ENCODE data around the gene F2R.

F2R gene

DNA sequence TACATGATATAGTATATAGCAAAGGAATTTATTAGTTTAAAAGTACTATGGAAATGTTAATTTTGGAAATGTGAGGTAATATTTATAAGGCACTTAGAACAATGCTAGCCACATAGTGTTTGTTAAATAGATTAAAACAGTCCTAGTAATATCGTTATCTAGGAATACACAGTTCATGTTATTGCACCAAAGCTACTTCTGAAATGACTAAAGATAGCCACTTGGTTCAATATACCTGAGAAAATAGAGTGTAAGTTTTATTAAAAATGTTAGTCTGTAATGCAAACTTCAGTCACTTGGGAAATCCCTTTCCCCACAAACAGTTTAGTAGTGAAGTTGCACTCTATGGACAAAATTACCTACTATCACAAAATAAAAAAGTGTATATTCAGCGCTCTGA is 15.4 kb upstream of the F2R start:
- no peaks in the 10 kb centered on the region for H3K27me3 Mint-ChIP-seq
- no peak for ATAC-seq
- no peak overlapping the region for H3K27ac Mint-ChIP-seq
- H3K4me3 Mint-ChIP-seq = no peak overlapping the region
- no peaks in the 10 kb centered on the region for H3K9me3 Mint-ChIP-seq
- H3K4me1 Mint-ChIP-seq = no peaks in the 10 kb centered on the region
- no peaks in the 10 kb centered on the region for H3K36me3 Mint-ChIP-seq

DNA sequence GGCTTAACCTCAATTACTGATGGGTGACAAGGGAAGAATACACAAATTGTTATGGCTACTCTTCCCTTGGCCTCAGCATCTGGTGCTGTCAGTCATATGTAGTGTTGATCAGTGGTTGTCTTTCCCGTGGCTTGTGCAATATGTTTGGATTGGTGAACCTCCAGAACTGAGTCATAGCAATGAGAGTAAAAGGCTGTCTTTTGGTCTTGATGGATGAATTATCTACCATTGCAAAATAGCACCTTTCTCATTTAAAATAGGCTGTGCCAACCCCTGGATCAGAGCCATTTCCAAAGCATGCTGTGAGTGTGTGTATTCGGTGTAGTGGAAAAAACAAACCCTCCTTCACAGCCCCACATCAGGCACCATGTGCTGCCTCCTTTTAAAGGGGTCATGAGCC is 14.6 kb upstream of the F2R start:
- no peaks in the 10 kb centered on the region for H3K9me3 Mint-ChIP-seq
- no peak overlapping the region for H3K27ac Mint-ChIP-seq
- H3K27me3 Mint-ChIP-seq = no peaks in the 10 kb centered on the region
- no peaks in the 10 kb centered on the region for H3K4me1 Mint-ChIP-seq
- no peaks in the 10 kb centered on the region for H3K36me3 Mint-ChIP-seq
- ATAC-seq = no peak
- no peak overlapping the region for H3K4me3 Mint-ChIP-seq

- Mint-ChIP-seq H3K27me3 (no peaks in the 10 kb centered on the region), H3K36me3 (no peaks in the 10 kb centered on the region)
Measured at GRCh38 chr5:76703707-76704106, 12.2 kb upstream of the F2R start.

DNA sequence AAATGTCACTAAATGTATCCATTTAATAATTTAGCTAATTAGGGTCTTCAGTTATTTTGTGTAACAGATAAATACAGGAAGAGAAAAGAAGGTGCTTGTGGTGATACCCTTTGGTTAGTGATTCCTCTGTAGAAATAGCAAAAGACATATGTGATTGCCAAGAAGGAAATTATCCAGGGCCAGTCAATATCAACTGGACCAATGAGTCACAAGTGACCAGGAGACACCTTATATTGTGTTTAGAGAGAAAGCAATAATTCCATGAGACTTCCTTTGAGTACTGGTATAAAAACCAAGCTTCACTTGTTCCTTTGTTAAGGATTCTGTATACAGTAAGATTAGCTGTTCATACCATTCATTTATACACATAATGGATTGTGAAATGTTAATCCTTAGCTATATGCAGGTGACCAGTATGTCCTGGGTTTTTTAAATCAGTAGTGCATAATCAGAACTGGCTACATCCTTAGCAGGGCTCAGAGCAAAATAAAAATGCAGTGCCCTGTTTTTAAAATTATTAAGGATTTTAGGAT is 11.7 kb upstream of the F2R start:
- no peak for ATAC-seq
- Mint-ChIP-seq H3K36me3 (no peaks in the 10 kb centered on the region), H3K27ac (no peak overlapping the region), H3K4me1 (no peaks in the 10 kb centered on the region), H3K27me3 (no peaks in the 10 kb centered on the region), H3K4me3 (no peak overlapping the region), H3K9me3 (no peaks in the 10 kb centered on the region)

More at GRCh38 chr5:76703707-76704106, 12.2 kb upstream of the F2R start:
- Mint-ChIP-seq H3K27ac (no peak overlapping the region), H3K4me3 (no peak overlapping the region), H3K4me1 (no peaks in the 10 kb centered on the region), H3K9me3 (no peaks in the 10 kb centered on the region)
- ATAC-seq = no peak

DNA sequence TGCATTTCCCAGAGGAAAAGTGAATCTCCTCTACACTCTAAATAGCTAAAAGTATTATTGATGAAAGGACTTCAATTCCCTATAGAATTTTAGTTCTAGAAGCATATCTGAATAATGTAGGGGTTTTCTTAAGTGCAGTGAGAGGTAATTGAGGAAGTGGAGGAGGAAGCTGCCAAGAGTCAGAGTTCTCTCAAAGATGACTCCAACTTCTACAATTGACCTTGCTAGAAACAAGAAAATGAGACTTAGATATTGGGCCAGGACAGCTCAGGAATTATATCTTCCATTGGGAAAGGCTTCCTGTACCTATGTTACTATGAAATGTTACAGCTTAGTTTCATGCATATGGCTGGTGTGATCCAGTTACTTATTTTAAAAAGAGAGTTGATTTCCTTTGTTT is 10.4 kb upstream of the F2R start:
- no peak for ATAC-seq
- Mint-ChIP-seq H3K9me3 (no peaks in the 10 kb centered on the region), H3K36me3 (no peaks in the 10 kb centered on the region), H3K4me1 (no peaks in the 10 kb centered on the region), H3K27me3 (no peaks in the 10 kb centered on the region), H3K4me3 (no peak overlapping the region), H3K27ac (no peak overlapping the region)

DNA sequence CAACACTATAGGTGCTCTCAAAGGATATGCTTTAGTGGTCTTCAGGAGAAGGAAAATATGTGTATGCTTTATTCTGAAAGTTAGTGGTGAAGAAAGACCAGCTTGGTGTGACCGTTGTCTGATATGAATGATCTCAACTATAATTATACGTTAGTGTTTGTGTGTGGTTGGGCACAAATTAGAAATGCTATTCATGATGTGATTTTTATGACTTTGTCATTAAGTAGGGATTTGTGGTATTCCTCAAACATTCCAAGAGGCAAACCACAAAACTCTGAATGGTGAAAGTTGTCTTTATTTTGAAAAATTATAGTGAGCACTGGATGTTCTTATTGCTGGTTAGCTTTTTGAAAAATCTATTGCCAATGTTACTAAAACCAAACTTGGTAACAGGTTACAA is 6.2 kb upstream of the F2R start:
- no peak for ATAC-seq
- Mint-ChIP-seq H3K9me3 (peaks cover 3% of the 10 kb centered on the region), H3K27me3 (peaks cover 25% of the 10 kb centered on the region), H3K27ac (no peak overlapping the region), H3K4me3 (no peak overlapping the region), H3K4me1 (peaks cover 13% of the 10 kb centered on the region), H3K36me3 (no peaks in the 10 kb centered on the region)

DNA sequence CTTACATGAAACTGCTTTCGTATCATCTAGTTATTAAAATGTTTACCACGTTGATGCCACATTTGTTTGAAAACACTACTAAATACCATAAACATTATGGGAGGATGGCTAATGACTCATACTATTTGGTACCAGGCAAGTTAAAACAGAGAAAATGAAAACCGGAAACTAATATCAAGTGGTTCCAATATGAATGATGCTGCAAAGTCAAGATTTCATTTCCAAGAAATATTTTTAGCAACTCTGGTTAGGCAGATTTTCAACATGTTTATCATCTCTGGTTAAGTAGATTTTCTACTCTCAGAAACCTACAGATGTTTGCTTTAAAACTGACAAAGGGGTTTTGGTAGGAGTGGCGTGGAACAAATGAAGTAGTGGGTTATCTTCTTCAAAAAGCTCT is 4.9 kb upstream of the F2R start:
- Mint-ChIP-seq H3K27ac (no peak overlapping the region), H3K4me3 (no peak overlapping the region), H3K9me3 (peaks cover 3% of the 10 kb centered on the region), H3K4me1 (peaks cover 25% of the 10 kb centered on the region), H3K36me3 (no peaks in the 10 kb centered on the region), H3K27me3 (peaks cover 37% of the 10 kb centered on the region)
- no peak for ATAC-seq

GRCh38 chr5:76714751-76715485 is 1.0 kb upstream of the F2R start:
- ATAC-seq = no peak
- Mint-ChIP-seq H3K4me1 (peaks cover 36% of the 10 kb centered on the region), H3K9me3 (peaks cover 3% of the 10 kb centered on the region), H3K27me3 (peaks cover 69% of the 10 kb centered on the region), H3K36me3 (no peaks in the 10 kb centered on the region), H3K4me3 (peak overlapping the region; percentile 78), H3K27ac (no peak overlapping the region)

DNA sequence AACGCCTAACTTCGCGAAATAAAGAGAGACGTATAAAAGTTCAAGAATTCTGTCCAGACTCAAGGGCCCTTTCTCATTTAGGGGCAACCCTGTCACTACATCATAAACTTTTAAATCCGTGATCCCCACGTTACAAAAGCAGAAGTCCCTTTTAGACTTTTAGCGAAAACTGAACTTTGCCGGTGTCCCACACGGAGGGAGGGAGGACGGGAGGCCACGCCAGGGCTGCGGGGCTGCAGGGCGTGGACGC is 515 bp upstream of the F2R start:
- Mint-ChIP-seq H3K36me3 (no peaks in the 10 kb centered on the region), H3K9me3 (peaks cover 3% of the 10 kb centered on the region), H3K4me1 (peaks cover 36% of the 10 kb centered on the region), H3K4me3 (peak overlapping the region; percentile 78), H3K27me3 (peaks cover 69% of the 10 kb centered on the region), H3K27ac (no peak overlapping the region)
- ATAC-seq = peak; percentile 14

- ATAC-seq = no peak
- peaks cover 69% of the 10 kb centered on the region for H3K27me3 Mint-ChIP-seq
- H3K4me3 Mint-ChIP-seq = peak overlapping the region; percentile 78
- H3K9me3 Mint-ChIP-seq = peaks cover 3% of the 10 kb centered on the region
- H3K4me1 Mint-ChIP-seq = peaks cover 43% of the 10 kb centered on the region
- H3K36me3 Mint-ChIP-seq = no peaks in the 10 kb centered on the region
- no peak overlapping the region for H3K27ac Mint-ChIP-seq
Measured at GRCh38 chr5:76716456-76717157, 681 bp downstream of the F2R start.

DNA sequence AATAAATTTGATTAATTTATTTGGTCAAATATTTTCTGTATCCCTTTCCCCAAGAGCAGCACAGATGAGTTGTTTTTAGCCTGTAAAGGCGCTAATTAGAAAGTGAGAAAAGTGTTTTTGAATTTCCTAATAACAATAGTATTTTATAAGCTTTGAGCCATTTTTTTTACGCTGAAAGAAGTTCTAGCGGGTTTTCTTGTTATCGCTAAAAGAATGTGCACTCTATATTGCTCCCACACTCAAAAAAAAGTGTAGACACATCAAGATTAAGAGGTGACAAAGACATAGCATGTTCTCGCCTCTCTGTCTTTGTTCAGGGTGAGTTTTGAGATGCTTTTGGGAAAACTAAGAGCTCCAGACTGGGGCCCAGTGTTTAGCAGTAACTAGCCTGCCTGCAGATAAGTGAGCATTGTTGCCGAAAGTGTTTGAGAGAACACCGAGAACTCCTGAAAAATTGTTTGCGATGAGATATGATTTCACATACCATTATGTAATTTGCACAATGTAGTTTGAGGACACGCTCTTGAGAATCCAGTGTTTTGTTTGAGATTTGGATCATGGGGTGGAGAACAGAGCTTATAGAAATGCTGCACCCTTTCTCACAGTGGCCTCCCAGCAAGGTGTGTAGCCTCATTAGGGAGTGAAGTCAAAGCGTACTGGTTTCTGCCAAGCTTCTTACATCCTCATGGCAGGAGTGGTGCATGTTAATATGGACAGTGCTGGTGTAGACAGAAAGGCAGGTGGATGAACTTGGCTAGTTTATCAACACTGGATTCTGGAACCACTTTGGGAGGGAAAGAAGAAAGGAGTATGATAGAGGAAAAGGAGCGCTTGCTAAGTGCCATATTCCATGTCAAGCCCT is 1.5 kb downstream of the F2R start:
- peaks cover 62% of the 10 kb centered on the region for H3K27me3 Mint-ChIP-seq
- peaks cover 43% of the 10 kb centered on the region for H3K4me1 Mint-ChIP-seq
- no peak for ATAC-seq
- no peaks in the 10 kb centered on the region for H3K36me3 Mint-ChIP-seq
- H3K27ac Mint-ChIP-seq = no peak overlapping the region
- H3K9me3 Mint-ChIP-seq = peaks cover 3% of the 10 kb centered on the region
- no peak overlapping the region for H3K4me3 Mint-ChIP-seq

DNA sequence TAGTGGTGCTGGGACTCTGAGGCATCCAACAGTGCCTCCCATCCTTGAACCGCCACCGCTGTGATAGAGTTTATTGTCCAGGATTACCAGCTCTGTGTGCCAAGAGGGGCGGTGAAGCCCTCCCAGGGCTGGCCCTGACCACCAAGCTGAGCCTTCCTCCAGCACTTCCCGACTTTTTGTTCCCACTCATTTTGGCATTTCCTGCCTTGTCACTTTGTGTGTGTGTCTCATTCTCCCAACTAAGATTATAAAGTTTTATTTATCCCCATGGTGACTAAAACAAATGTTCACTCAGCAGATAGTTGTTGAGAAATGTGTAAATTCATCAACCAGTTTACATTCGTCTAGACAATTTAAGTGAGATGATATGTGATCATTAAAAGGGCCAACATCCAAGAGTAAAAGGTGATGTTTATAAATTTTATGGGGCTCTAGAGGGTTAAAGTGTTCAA is 2.5 kb downstream of the F2R start:
- no peaks in the 10 kb centered on the region for H3K36me3 Mint-ChIP-seq
- no peak overlapping the region for H3K27ac Mint-ChIP-seq
- H3K9me3 Mint-ChIP-seq = peaks cover 3% of the 10 kb centered on the region
- ATAC-seq = no peak
- no peak overlapping the region for H3K4me3 Mint-ChIP-seq
- peaks cover 43% of the 10 kb centered on the region for H3K4me1 Mint-ChIP-seq
- H3K27me3 Mint-ChIP-seq = peaks cover 59% of the 10 kb centered on the region

DNA sequence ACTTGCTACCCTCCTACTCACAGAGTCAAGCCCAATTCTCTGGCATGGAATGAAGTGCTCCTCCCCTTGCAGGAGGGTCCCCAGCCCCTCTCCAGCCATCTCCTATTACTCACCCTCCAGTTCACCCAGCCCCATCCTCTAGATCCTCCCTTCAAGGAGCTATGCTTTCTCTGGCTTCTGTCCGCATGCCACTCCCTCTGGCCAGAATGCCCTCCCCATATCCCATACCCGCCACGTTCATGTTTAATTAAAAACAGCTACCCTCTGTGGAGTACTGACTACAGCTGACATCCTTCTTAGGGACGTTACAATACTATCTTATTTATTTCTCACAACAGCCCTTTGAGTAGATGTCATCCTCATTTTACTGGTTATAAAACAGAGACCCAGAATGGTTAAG is 3.0 kb downstream of the F2R start:
- peaks cover 59% of the 10 kb centered on the region for H3K27me3 Mint-ChIP-seq
- H3K36me3 Mint-ChIP-seq = no peaks in the 10 kb centered on the region
- no peak for ATAC-seq
- peaks cover 39% of the 10 kb centered on the region for H3K4me1 Mint-ChIP-seq
- H3K4me3 Mint-ChIP-seq = no peak overlapping the region
- H3K27ac Mint-ChIP-seq = no peak overlapping the region
- H3K9me3 Mint-ChIP-seq = peaks cover under 1% of the 10 kb centered on the region

GRCh38 chr5:76720988-76721569 is 5.2 kb downstream of the F2R start:
- ATAC-seq = peak; percentile 88
- Mint-ChIP-seq H3K4me3 (no peak overlapping the region), H3K4me1 (peaks cover 17% of the 10 kb centered on the region)

DNA sequence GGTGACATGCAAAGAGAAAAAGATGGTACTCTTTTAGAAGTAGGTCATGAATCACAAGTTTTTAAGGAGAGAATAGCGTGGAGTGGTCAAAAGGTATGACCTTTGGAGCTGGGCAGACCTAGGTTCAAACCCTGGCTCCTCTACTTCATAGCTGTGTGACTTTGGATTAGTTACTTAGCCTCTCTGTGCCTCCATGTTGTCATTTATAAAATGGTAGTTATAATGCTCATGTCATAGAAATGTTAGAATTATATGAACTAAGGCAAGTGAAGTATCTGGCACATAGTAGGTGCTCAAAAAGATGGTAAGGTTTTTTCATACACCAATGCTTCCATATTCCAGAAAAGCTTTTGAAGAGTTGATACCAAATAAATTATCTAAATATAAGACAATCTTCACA is 7.3 kb downstream of the F2R start:
- ATAC-seq = no peak

More at GRCh38 chr5:76720988-76721569, 5.2 kb downstream of the F2R start:
- Mint-ChIP-seq H3K36me3 (no peaks in the 10 kb centered on the region), H3K27ac (peak overlapping the region; percentile 4), H3K9me3 (no peaks in the 10 kb centered on the region), H3K27me3 (peaks cover 40% of the 10 kb centered on the region)

More for the DNA sequence above, 7.3 kb downstream of the F2R start:
- H3K27me3 Mint-ChIP-seq = peaks cover 19% of the 10 kb centered on the region
- peaks cover 2% of the 10 kb centered on the region for H3K9me3 Mint-ChIP-seq
- no peaks in the 10 kb centered on the region for H3K36me3 Mint-ChIP-seq
- H3K27ac Mint-ChIP-seq = no peak overlapping the region
- peaks cover 7% of the 10 kb centered on the region for H3K4me1 Mint-ChIP-seq
- H3K4me3 Mint-ChIP-seq = no peak overlapping the region

Measured in stimulated activated memory B cell treated with anti-CD40 and anti-IgM and Interleukin-4, amounts not matched to agents 10 μg/mL and 1 μg/mL and 100 μg/mL, for 72 hours (primary cell).